ENCODE measurements around the gene SLC38A10.

The SLC38A10 gene

DNA sequence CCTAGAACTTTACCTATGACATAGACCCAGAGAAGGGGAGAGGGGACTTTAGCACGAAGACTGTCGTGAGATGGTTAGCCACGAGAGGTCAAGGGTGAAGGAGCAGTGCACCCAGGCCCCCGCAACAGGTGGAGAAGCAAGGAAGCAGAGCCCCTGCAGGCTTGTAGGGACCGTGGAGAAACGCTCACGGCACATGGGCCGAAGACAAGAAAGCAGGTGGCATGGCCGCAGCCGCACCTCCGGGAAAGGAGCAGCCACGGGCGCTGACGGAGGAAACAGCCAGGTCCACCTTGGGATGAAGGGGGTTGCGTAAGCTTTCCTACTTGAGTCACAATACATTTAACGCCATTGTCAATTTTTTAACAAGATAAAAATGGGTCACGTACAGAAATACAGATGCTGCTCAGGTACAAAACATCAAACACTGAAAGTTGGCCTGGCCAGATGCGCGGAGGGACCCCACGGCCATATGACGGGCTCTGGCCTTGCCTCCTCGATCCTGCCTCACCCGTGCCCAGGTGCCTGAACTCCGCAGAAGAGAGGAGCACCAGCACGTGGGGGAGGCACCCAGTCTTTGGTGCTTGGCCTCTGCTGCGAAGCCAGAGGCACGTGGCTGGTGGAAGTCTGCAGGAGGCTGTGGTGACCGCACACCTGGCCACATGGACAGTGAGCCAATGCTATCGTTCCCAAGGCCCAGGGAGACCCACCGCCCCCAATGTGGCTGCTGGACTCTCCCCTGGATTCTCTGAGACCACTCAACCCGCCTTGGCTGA lies 21.2 kb downstream of the SLC38A10 start:
- no peak for DNase-seq

DNA sequence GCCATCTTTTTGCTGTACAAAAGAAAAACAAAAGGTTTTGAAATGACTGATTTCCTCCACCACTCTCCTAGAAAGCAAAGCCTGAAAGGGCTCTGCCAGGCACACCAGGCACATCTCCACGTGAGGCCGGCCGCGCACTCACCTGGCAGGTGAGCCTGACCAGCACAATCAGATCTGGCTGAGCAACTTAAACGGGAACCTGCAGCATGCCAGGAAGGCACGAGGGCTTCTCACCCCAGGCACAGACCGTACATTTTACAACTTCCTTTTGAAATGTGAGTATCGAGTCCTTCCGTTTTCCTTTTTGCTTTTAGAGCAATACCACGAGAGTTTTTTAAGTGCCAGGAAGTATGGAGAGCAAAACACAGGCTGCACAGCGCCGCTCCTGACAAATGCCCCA lies 22.5 kb downstream of the SLC38A10 start:
- DNase-seq = no peak

GRCh38 chr17:81271226-81271625 lies 23.9 kb downstream of the SLC38A10 start:
- no peak for DNase-seq

GRCh38 chr17:81270279-81270678 lies 24.8 kb downstream of the SLC38A10 start:
- DNase-seq = no peak

DNA sequence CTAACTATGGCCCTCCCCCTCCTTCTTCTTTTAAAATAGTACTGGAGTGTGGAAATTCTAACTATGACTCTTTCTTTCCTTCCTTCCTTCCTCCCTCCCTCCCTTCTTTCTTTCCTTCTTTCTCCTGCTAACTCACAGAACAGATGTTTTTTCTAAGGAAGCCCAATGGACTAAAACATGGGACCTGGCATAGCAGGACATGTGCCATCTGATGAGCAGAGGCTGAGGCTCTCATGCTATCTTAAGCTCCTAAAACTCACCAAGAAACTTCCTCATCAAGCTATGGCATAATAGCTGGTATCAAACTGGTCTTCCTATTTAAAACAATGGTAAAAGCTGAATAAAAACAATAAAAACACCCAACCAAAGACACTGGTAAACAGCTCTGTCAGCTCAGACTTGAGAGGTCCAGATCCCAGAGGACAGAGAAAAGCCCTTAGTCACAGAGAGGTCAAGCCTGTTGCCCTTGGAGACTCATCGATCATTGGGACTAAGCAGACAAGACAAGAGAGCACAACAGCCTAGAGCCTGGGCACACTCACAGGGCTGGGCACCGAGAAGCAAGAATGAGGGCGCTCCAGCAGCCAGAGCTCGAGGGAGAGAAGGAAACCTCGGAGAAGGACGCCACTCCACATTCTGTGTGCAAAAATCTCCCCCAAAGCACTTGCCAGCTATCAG lies 27.6 kb downstream of the SLC38A10 start:
- no peak for DNase-seq

GRCh38 chr17:81265576-81265975 lies 29.5 kb downstream of the SLC38A10 start:
- no peak for DNase-seq

GRCh38 chr17:81264640-81265039 lies 30.5 kb downstream of the SLC38A10 start:
- DNase-seq = no peak

DNA sequence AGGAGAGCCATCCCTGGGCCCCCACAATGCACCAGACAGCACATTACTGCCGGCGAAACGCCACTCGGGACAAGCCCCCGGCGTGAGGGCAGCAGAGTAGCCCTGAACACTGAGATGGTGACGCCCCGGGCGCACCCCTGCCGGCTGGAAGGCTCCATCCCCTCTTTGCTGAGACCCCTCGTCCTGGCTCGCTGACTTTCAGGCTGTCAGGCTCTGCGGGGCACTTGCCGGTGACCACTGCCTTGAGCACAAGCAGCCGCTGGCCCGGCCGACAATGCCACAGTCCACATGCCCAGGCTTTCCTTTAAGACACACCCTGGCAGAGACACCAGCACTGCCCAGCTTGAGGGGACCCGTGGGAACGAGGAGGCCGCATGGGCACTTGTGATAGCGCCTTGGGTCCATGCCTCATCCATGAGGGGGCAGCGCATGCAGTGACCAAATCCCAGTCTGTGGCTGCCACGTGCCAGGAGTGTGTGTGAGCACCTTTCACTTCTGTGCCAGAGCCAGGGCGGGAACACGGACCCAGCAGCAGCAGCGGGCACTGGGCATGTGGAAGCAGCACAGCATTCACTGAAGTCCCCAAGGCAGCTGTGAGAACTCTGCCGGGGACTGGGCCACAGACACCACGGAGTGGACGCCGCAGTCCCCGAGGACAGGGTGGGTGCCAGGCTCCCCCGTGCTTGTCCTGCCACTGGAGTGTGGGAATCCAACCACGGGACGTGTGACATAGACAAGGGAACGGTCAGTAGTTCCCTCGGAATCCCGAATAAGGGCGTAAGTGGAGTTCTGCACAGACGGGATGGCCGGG lies 31.5 kb downstream of the SLC38A10 start:
- no peak for DNase-seq

GRCh38 chr17:81261582-81262336 lies 33.3 kb downstream of the SLC38A10 start:
- DNase-seq = no peak

DNA sequence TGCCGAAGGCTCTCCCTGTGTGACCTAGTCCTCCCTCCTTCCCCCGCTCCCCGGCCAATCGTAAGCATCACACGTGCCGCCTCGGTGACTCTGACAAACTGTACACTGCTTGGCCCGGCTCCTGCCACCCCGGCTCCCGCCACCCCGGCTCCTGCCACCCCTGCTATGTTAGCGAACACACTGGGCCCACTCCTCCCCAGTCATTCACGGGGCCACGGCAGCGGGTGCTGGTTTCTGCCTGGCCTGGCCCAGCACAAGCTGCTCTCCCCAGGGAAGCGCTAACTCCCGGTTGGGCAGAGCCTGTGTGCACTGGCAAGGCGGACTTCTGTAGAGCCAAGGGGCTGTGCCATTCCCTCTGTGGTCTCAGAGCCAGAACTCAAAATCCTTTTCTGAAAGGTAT lies 34.0 kb downstream of the SLC38A10 start:
- no peak for DNase-seq

DNA sequence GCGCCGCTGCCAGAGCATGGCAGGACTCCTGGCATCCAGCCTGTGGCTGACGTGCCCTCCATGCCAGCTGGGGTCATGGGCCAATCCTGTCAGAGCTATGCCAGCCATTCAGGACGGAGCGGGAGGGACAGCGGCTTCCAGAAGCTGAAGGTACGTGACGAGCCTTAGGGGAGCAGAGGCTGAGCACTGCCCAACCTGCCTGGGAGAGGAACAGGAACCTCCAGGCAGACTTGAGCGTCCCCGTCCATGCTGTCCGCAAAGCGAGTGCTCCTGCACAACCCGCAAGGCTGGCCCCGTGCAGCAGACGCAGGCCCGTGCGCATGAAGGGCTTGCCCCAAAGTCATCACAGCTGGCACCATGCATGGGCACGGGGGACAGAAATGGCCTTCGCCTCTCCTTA lies 34.5 kb downstream of the SLC38A10 start:
- DNase-seq = no peak

GRCh38 chr17:81260171-81260570 lies 34.9 kb downstream of the SLC38A10 start:
- DNase-seq = no peak

GRCh38 chr17:81259058-81259605 lies 36.0 kb downstream of the SLC38A10 start:
- DNase-seq = no peak

- DNase-seq = no peak
Measured at GRCh38 chr17:81258292-81258691, 36.8 kb downstream of the SLC38A10 start.

GRCh38 chr17:81257533-81257932 lies 37.6 kb downstream of the SLC38A10 start:
- DNase-seq = no peak

DNA sequence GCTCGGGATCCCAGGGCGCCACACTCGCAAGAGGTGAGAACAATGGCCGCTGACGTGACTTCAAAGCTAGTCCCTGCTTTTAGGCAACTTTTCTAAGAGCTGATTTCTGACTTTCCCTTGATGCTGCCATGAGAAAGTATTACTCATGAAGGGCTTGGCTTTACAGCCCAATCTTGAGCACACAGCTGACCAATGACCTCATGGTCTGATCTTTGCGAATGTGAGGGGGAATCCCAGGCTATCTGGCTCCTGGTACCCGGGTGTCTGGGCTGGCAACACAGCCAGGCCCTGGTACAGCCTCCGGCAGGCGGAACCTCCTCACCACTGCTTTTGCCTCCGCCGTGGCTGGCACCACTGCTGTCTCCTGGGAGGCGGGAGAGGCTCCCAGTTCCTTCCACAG lies 38.5 kb downstream of the SLC38A10 start:
- DNase-seq = no peak

GRCh38 chr17:81254955-81255717 lies 40.0 kb downstream of the SLC38A10 start:
- no peak for DNase-seq

DNA sequence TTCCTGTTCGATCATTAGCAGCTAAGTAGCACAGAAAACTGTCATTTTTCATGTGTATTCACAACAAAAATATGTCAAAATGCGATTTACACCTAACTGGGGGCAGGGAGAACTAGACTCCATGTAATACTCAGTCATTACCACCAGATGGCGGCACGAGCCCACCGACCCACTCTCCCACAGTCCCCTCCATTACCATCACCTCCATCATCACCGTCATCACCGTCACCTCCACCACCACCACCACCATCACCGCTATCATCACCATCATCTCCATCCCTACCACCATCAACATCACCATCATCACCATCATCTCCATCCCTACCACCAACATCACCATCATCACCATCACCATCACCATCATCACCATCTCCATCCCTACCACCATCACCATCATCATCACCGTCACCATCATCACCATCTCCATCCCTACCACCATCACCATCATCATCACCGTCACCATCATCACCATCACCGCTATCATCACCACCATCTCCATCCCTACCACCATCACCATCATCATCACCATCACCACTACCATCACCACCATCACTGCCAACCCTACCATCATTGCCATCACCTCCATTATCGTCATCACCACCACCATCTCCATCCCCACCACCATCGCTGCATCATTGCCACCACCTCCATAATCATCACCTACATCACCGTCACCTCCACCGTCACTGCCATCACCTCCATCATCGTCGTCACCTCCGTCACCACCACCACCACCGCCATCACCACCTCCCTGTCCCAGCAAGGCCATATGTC lies 41.6 kb downstream of the SLC38A10 start:
- peak; percentile 61 to 72 for DNase-seq

DNA sequence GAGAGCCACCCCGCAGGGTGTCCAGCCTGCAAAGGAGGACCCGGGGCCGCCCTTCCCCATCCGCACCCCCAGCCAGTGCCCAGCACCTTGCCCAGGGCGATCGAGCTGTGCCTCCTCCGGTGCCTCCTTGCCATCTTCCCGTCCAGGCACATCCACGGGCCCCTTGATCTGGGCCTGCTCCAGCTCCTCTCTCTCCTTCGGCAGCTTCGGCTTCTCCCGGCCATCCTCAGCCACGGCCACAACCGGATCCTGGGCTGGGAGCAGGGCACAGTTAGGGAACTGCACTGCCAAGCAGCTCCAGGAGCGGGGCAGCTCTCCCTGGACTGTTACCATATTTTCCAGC lies 42.1 kb downstream of the SLC38A10 start:
- no peak for DNase-seq

- peak; percentile 64 to 91 for DNase-seq
Measured at GRCh38 chr17:81252326-81252986, 42.7 kb downstream of the SLC38A10 start.

Measured in NCI-H446 (cell line).